ENCODE data around the gene CHST13.

- no peak for TF ChIP-seq GATA2 (IDR thresholded peaks at IDR 0.05; ENCODE audit: insufficient read depth, insufficient read length, low read depth, low read length)
- TF ChIP-seq EZH2 (IDR thresholded peaks at IDR 0.05; ENCODE audit: borderline replicate concordance, low read depth, low read length, severe bottlenecking), result no peak
These were observed 1.3 kb downstream of the CHST13 start for GRCh38 chr3:126525091-126525852.

All from endothelial cell of umbilical vein (primary cell).